HepG2 (cell line): Measurements from ENCODE around the gene PPEF2. TPM values are rescaled to one million over a fixed set of nuclear protein-coding genes. Genes with fewer than 3 reads are reported as not detected.

Source experiments
- ATAC-seq: fragments of 200-7000 bp; cut with Tn5 transposase; 3 replicates; pipeline ENCODE4 v1.9.1; 2020; ENCODE audit warnings: mild to moderate bottlenecking, moderate library complexity
- BruUV-seq: library from RNA; stranded (reverse); fragments of 400-500 nt; replicated peaks from 2 replicates; lab custom pipeline; 2021; lab: Mats Ljungman, UMichigan
- CTCF ChIA-PET: fragments of 300-600 bp; formaldehyde crosslinking; extraction: SDS; loops from one replicate; lab custom pipeline; 2021; ENCODE audit warnings: low total read pairs, inconsistent platforms, low intra/inter-chr PET ratio; lab: Yijun Ruan, JAX
- POLR2A ChIA-PET: fragments of 350-600 bp; sonication (Branson Sonifier 250); formaldehyde crosslinking; loops from one replicate; lab custom pipeline; 2020; ENCODE audit warnings: antibody characterized with exemption, inconsistent platforms; lab: Yijun Ruan, JAX
- DNase-seq: peaks from one replicate; pipeline ENCODE4 v3.0.0-alpha.2; 2015; ENCODE audit warnings: low spot score
- FAIRE-seq: peaks from 3 replicates; lab custom pipeline; 2011; peaks lifted over from hg19 to GRCh38; lab: Jason Lieb, UNC
- H2AFZ ChIP-seq: one replicate; pipeline ENCODE4 v1.6.1; 2011; ENCODE audit warnings: low read length, inconsistent platforms
- H3K27ac ChIP-seq: fragments of 300-600 bp; 3 replicates; pipeline ENCODE4 v1.8.0; 2011; ENCODE audit warnings: mixed run types, mild to moderate bottlenecking, mixed read lengths, low read length, inconsistent platforms; ENCODE audit not compliant: insufficient read depth; ENCODE audit errors: extremely low read length
- H3K27me3 ChIP-seq, 2 experiments: fragments of 200-600 bp in 1 of 2; 2 replicates in 1 of 2; 3 replicates in 1 of 2; pipeline versions ENCODE4 v1.6.0 to v1.8.0; 2011; ENCODE audit warnings: low read length in 2 of 2, mild to moderate bottlenecking in 2 of 2, moderate library complexity in 2 of 2, inconsistent platforms in 1 of 2; ENCODE audit not compliant: insufficient read depth in 2 of 2, control insufficient read depth in 1 of 2
- H3K36me3 ChIP-seq, 2 experiments: fragments of 200-600 bp in 1 of 2; replicated peaks in 1 of 2; 2 replicates in 1 of 2; 3 replicates in 1 of 2; pipeline versions ENCODE4 v1.5.1 to v1.8.0; 2011; ENCODE audit warnings: low read length in 2 of 2, inconsistent platforms in 1 of 2; ENCODE audit not compliant: insufficient read depth in 2 of 2, control insufficient read depth in 1 of 2
- H3K4me1 ChIP-seq: 2 replicates; pipeline ENCODE4 v1.5.1; 2012; ENCODE audit warnings: low read length, inconsistent platforms; ENCODE audit not compliant: insufficient read depth
- H3K4me2 ChIP-seq: 2 replicates; pipeline ENCODE4 v1.6.0; 2011; ENCODE audit warnings: low read depth, low read length, inconsistent platforms
- H3K4me3 ChIP-seq, 3 experiments: fragments of 200-600 bp in 1 of 3; sonication (generic), shearing (Covaris generic) in 1 of 3; replicated peaks in 1 of 3; 2 replicates each; pipeline ENCODE4 v1.5.1; 2011 to 2016; ENCODE audit warnings: low read length in 3 of 3, inconsistent platforms in 2 of 3, low read depth in 2 of 3, mild to moderate bottlenecking in 2 of 3, control low read depth in 1 of 3, mixed read lengths in 1 of 3; ENCODE audit not compliant: insufficient read depth in 1 of 3
- H3K79me2 ChIP-seq: one replicate; pipeline ENCODE4 v1.6.1; 2011; ENCODE audit warnings: low read length, inconsistent platforms; ENCODE audit not compliant: insufficient read depth
- H3K9ac ChIP-seq: 2 replicates; pipeline ENCODE4 v1.6.0; 2011; ENCODE audit warnings: mild to moderate bottlenecking, low read depth, low read length, inconsistent platforms; ENCODE audit not compliant: insufficient read depth
- H3K9me3 ChIP-seq: 2 replicates; pipeline ENCODE4 v1.5.1; 2012; ENCODE audit warnings: mild to moderate bottlenecking, low read length
- H4K20me1 ChIP-seq: 2 replicates; pipeline ENCODE4 v1.6.0; 2011; ENCODE audit warnings: inconsistent platforms, mild to moderate bottlenecking, low read length, moderate library complexity; ENCODE audit not compliant: insufficient read depth
- CEBPG ChIP-seq: IDR thresholded peaks from 2 replicates; pipeline ENCODE4 v1.6.1; 2016
- FIP1L1 ChIP-seq: fragments of 200-400 bp; formaldehyde crosslinking; IDR thresholded peaks from 2 replicates; pipeline ENCODE4 v1.6.1; 2018; ENCODE audit warnings: low read depth, mild to moderate bottlenecking, low read length, moderate library complexity, borderline replicate concordance; ENCODE audit not compliant: insufficient read depth
- GZF1 ChIP-seq: sonication (generic); formaldehyde crosslinking; IDR thresholded peaks from 2 replicates; pipeline ENCODE4 v1.5.1; 2020; ENCODE audit warnings: mild to moderate bottlenecking, missing genetic modification reagents
- HOXA5 ChIP-seq: sonication (generic); formaldehyde crosslinking; IDR thresholded peaks from 2 replicates; pipeline ENCODE4 v1.4.0; 2020; ENCODE audit warnings: missing genetic modification reagents
- KDM2A ChIP-seq: sonication (generic); formaldehyde crosslinking; IDR thresholded peaks from 2 replicates; pipeline ENCODE4 v1.4.0; 2020; ENCODE audit warnings: low read depth, missing genetic modification reagents, borderline replicate concordance
- KDM6A ChIP-seq: IDR thresholded peaks from 2 replicates; pipeline ENCODE4 v1.6.1; 2016; ENCODE audit warnings: low read depth
- NFKBIZ ChIP-seq: IDR thresholded peaks from 2 replicates; pipeline ENCODE4 v1.6.1; 2018; ENCODE audit warnings: missing genetic modification reagents, missing compliant biosample characterization
- PHF5A ChIP-seq: IDR thresholded peaks from one replicate; pipeline ENCODE4 v1.6.1; 2018; ENCODE audit warnings: low read depth, missing genetic modification reagents; ENCODE audit not compliant: unreplicated experiment
- RAD21 ChIP-seq: fragments of 450-650 bp; formaldehyde crosslinking; IDR thresholded peaks from 2 replicates; pipeline ENCODE4 v1.5.0; 2020; ENCODE audit warnings: mild to moderate bottlenecking
- SIX1 ChIP-seq: sonication (generic); formaldehyde crosslinking; IDR thresholded peaks from 2 replicates; pipeline ENCODE4 v1.4.0; 2020; ENCODE audit warnings: missing genetic modification reagents, borderline replicate concordance
- SKI ChIP-seq: fragments of 450-650 bp; IDR thresholded peaks from one replicate; pipeline ENCODE4 v1.6.1; 2018; ENCODE audit warnings: mild to moderate bottlenecking; ENCODE audit not compliant: partially characterized antibody
- SP5 ChIP-seq: IDR thresholded peaks from 2 replicates; pipeline ENCODE4 v1.6.1; 2016; ENCODE audit warnings: low read depth, borderline replicate concordance
- U2AF1 ChIP-seq: fragments of 200-400 bp; formaldehyde crosslinking; optimal IDR thresholded peaks from 2 replicates; pipeline ENCODE3; 2017; ENCODE audit warnings: mild to moderate bottlenecking, low read depth, low read length
- ZBTB1 ChIP-seq: sonication (generic); formaldehyde crosslinking; IDR thresholded peaks from 2 replicates; pipeline ENCODE4 v1.4.0; 2020; ENCODE audit warnings: missing genetic modification reagents, borderline replicate concordance
- ZBTB7A ChIP-seq: sonication (generic); formaldehyde crosslinking; IDR thresholded peaks from 2 replicates; pipeline ENCODE4 v1.8.0; 2022; ENCODE audit warnings: mild to moderate bottlenecking, missing genetic modification reagents
- ZMYM4 ChIP-seq: sonication (generic); formaldehyde crosslinking; IDR thresholded peaks from 2 replicates; pipeline ENCODE4 v1.8.1; 2023; ENCODE audit warnings: mild to moderate bottlenecking, missing genetic modification reagents
- ZNF607 ChIP-seq: sonication (generic); formaldehyde crosslinking; IDR thresholded peaks from 2 replicates; pipeline ENCODE4 v1.5.1; 2020; ENCODE audit warnings: missing genetic modification reagents, mild to moderate bottlenecking, borderline replicate concordance
- ZNF709 ChIP-seq: sonication (generic); formaldehyde crosslinking; IDR thresholded peaks from 2 replicates; pipeline ENCODE4 v1.5.0; 2020; ENCODE audit warnings: mild to moderate bottlenecking, missing genetic modification reagents
- ZNF788 ChIP-seq: sonication (generic); formaldehyde crosslinking; IDR thresholded peaks from 2 replicates; pipeline ENCODE4 v1.5.0; 2020; ENCODE audit warnings: mild to moderate bottlenecking, missing genetic modification reagents, borderline replicate concordance
- ZNF841 ChIP-seq: sonication (generic); formaldehyde crosslinking; IDR thresholded peaks from 2 replicates; pipeline ENCODE4 v1.8.1; 2023; ENCODE audit warnings: missing genetic modification reagents, borderline replicate concordance
- WGBS: methylation state at CpG from one replicate; pipeline ENCODE4 v1.1.6; 2017; ENCODE audit warnings: low lambda C conversion rate; 5-methylcytosine and 5-hydroxymethylcytosine counted together
- in situ Hi-C: cut with HindIII; loops from 2 replicates; pipeline ENCODE4 v1.10.0; 2017; ENCODE audit warnings: low pct_unique_long_range_greater_than_20kb; ENCODE audit not compliant: extremely low pct_ligation_motif_present
- intact Hi-C: fragments of 100-400 bp; cut with micrococcal nuclease; formaldehyde crosslinking; loops from one replicate; pipeline ENCODE4 v1.10.0; 2022; ENCODE audit not compliant: unreplicated experiment
- polyA plus RNA-seq, 8 experiments: library from polyadenylated mRNA; depleted of rRNA in 3 of 8; stranded (reverse) in 7 of 8; unstranded in 1 of 8; fragments of >200 nt; fragmentation: Illumina TruSeq in 4 of 8; extraction: Trizol in 4 of 8; gene quantifications; 2 replicates each; pipeline versions ENCODE4 v1.2.1 to v1.2.3, GENCODE V29; 2011 to 2016; ENCODE audit warnings: low read depth in 4 of 8, missing spikeins in 1 of 8, mixed read lengths in 1 of 8; ENCODE audit not compliant: insufficient read depth in 1 of 8
- total RNA-seq, 5 experiments: library from RNA; depleted of rRNA; stranded (reverse); fragments of >200 nt; fragmentation: Illumina TruSeq; extraction: Trizol; gene quantifications; 2 replicates each; pipeline ENCODE4 v1.2.3, GENCODE V29; 2016; ENCODE audit warnings: low read depth in 1 of 5
- TF ChIP-seq, protein P1 (sequence below): sonication (generic); formaldehyde crosslinking; IDR thresholded peaks from 2 replicates; pipeline ENCODE4 v1.4.0; 2020; ENCODE audit warnings: missing genetic modification reagents

The PPEF2 gene
- total and polyA plus RNA-seq, 2 of the 13 experiments (the other 11 are each of a cell fraction or from before 2014, with no cell fraction given): 0.01 TPM; not detected in 1

- no peak overlapping the region for H3K9ac ChIP-seq
- CTCF ChIA-PET: no interaction called here
- no peak for ATAC-seq
Observed at GRCh38 chr4:75948822-75949444, 46.7 kb upstream of the PPEF2 start.

DNA sequence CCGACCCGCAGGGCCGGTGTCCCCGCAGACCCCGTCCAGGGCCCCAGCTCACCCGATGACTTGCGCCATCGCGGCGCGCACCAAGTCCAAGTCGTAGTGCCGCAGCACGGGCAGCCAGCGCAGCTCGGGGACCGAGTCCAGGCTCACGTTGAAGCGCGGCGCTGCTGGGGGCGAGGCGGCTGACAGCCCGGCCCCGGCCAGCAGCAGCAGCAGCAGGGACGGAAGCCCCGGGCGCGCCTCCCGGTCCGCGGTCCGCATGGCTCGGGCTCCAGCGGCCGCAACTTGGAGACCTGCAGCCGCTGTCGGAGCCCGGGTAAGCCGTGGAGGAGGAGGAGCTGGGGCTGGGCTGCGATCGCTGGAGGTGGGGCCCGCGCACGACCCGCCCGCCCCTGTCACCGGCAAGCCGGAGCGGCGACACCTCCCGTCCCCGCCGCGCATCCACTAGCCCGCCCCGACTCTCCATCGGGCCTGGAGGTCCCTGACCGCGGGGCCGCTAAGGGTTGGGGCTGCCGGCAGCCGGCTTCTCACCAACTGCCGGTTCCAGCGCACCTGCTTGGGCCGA lies 38.5 kb upstream of the PPEF2 start, which contains the start of gene NAAA:
NAAA (minus strand) TSS at position 322 of the 562 bp plus-strand sequence; CDS start at position 258, 64 bp downstream.
- DNase-seq (peak; percentile 62), ATAC-seq (peak; percentile 90), FAIRE-seq (no peak)
- H3K36me3 ChIP-seq: no peaks in the 10 kb centered on the region; a peak in 1 of 5 replicates
- POLR2A ChIA-PET: interaction anchor here (1.0 to 1.6 kb wide), 5 partner anchors 11 to 216 kb away, joined by 4 to 5 read pairs (median 4); partner anchors contain the start of genes SDAD1 and USO1
- peak within 1 kb of the TSS; percentile 72 for H3K9ac ChIP-seq
- intact Hi-C loops (loop anchor here (1.0 kb wide), 1 partner anchor 24 kb away; no protein-coding TSS in a partner anchor), in situ Hi-C loops (no loop called here)
- BruUV-seq: no TSS peak
- peak within 1 kb of the TSS; percentile 86 for H3K4me2 ChIP-seq
- no peaks in the 10 kb centered on the region for H3K79me2 ChIP-seq
- H3K9me3 ChIP-seq: no peaks in the 10 kb centered on the region
- WGBS: 2% methylated on average over 5 of the region's 66 CpGs
- peaks cover 20% of the 10 kb centered on the region for H3K4me1 ChIP-seq
- H3K4me3 ChIP-seq: peak within 1 kb of the TSS; percentile 64 to 89 (median 67)
- CTCF ChIA-PET: interaction anchor here (0.6 to 2.1 kb wide), 3 partner anchors 25 to 434 kb away, joined by 3 to 14 read pairs (median 5); no protein-coding TSS in a partner anchor
- no peaks in the 10 kb centered on the region for H3K27me3 ChIP-seq
- H3K27ac ChIP-seq: peak within 1 kb of the TSS; percentile 82
- H2AFZ ChIP-seq: peak within 1 kb of the TSS; percentile 58
- no peaks in the 10 kb centered on the region for H4K20me1 ChIP-seq
- TF ChIP-seq ZMYM4 (peak; percentile 69; the same call in 1 of the 2 replicates), RAD21 (CRISPR knock-in tag) (peak; percentile 15), SKI (peak; percentile 8), NFKBIZ (no peak), FIP1L1 (no peak), KDM2A (CRISPR knock-in tag) (peak; percentile 88), KDM6A (CRISPR knock-in tag) (0 out of 2 replicates have a peak, but pooled peaks have one; percentile 30), ZNF709 (CRISPR knock-in tag) (peak; percentile 79; the same call in 1 of the 2 replicates), HOXA5 (no peak; the same call in 1 of the 2 replicates), ZNF607 (CRISPR knock-in tag) (0 out of 2 replicates have a peak, but pooled peaks have one; percentile 48), U2AF1 (peak; percentile 65), ZBTB7A (0 out of 2 replicates have a peak, but pooled peaks have one; percentile 54), ZBTB1 (0 out of 2 replicates have a peak, but pooled peaks have one; percentile 31)
- TF ChIP-seq, protein P1, sequence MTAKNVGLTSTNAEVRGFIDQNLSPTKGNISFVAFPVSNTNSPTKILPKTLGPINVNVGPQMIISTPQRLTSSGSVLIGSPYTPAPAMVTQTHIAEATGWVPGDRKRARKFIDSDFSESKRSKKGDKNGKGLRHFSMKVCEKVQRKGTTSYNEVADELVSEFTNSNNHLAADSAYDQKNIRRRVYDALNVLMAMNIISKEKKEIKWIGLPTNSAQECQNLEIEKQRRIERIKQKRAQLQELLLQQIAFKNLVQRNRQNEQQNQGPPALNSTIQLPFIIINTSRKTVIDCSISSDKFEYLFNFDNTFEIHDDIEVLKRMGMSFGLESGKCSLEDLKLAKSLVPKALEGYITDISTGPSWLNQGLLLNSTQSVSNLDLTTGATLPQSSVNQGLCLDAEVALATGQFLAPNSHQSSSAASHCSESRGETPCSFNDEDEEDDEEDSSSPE (CRISPR knock-in tag): peak; percentile 73

More at GRCh38 chr4:75948822-75949444, 46.7 kb upstream of the PPEF2 start:
- 86% methylated on average over 5 of the region's 5 CpGs for WGBS
- POLR2A ChIA-PET: no interaction called here
- H3K9me3 ChIP-seq: no peaks in the 10 kb centered on the region
- intact Hi-C loops: no loop called here
- H3K79me2 ChIP-seq: no peaks in the 10 kb centered on the region
- H2AFZ ChIP-seq: no peak overlapping the region
- no peak overlapping the region for H3K27ac ChIP-seq
- H3K4me3 ChIP-seq: no peak overlapping the region
- no peak for TF ChIP-seq SP5
- TF ChIP-seq GZF1 (CRISPR knock-in tag): no peak
- TF ChIP-seq ZNF788 (CRISPR knock-in tag): no peak
- TF ChIP-seq SIX1: no peak
- no peak for TF ChIP-seq ZNF841 (CRISPR knock-in tag)
- TF ChIP-seq CEBPG: no peak
- no peak for TF ChIP-seq PHF5A (CRISPR knock-in tag)
- TF ChIP-seq, all 625 proteins: peak for 0
- Histone ChIP-seq H3K36me3 (peaks cover 4 to 50% of the 10 kb centered on the region in 2 experiments), H3K4me1 (peaks cover 6% of the 10 kb centered on the region; the same call in 1 of the 2 replicates), H4K20me1 (no peaks in the 10 kb centered on the region), H3K4me2 (no peak overlapping the region), H3K27me3 (no peaks in the 10 kb centered on the region)
- in situ Hi-C loops: no loop called here
- no peak for DNase-seq
- FAIRE-seq: no peak
- BruUV-seq: no TSS peak
